HepG2 (cell line): ENCODE results near the gene REEP2. TPM values are rescaled to one million over a fixed set of nuclear protein-coding genes. Genes with fewer than 3 reads are reported as not detected.

ENCODE experiments used
- CCAR2 ChIP-seq: fragments of 200-400 bp; formaldehyde crosslinking; optimal IDR thresholded peaks from 2 replicates; pipeline ENCODE3; 2018; ENCODE audit warnings: low read depth, mild to moderate bottlenecking, low read length, moderate library complexity
- DR1 ChIP-seq: sonication (generic); formaldehyde crosslinking; IDR thresholded peaks from 2 replicates; pipeline ENCODE4 v1.8.0; 2021; ENCODE audit warnings: mild to moderate bottlenecking, missing genetic modification reagents, inconsistent platforms
- EEA1 ChIP-seq: sonication (generic); formaldehyde crosslinking; IDR thresholded peaks from 2 replicates; pipeline ENCODE4 v1.5.1; 2020; ENCODE audit warnings: mild to moderate bottlenecking, missing genetic modification reagents, borderline replicate concordance
- KDM3A ChIP-seq: IDR thresholded peaks from 2 replicates; pipeline ENCODE4 v1.6.1; 2018; ENCODE audit warnings: low read depth, missing compliant biosample characterization
- ZNF136 ChIP-seq: sonication (generic); formaldehyde crosslinking; IDR thresholded peaks from 2 replicates; pipeline ENCODE4 v1.8.1; 2022; ENCODE audit warnings: low read depth, mild to moderate bottlenecking, moderate library complexity, missing genetic modification reagents
- ZNF446 ChIP-seq: sonication (generic); formaldehyde crosslinking; IDR thresholded peaks from 2 replicates; pipeline ENCODE4 v1.5.0; 2020; ENCODE audit warnings: mild to moderate bottlenecking, missing genetic modification reagents
- ZNF891 ChIP-seq: sonication (generic); formaldehyde crosslinking; IDR thresholded peaks from 2 replicates; pipeline ENCODE4 v1.5.0; 2020; ENCODE audit warnings: mild to moderate bottlenecking, missing genetic modification reagents
- polyA plus RNA-seq, 8 experiments: library from polyadenylated mRNA; depleted of rRNA in 3 of 8; stranded (reverse) in 7 of 8; unstranded in 1 of 8; fragments of >200 nt; fragmentation: Illumina TruSeq in 4 of 8; extraction: Trizol in 4 of 8; gene quantifications; 2 replicates each; pipeline versions ENCODE4 v1.2.1 to v1.2.3, GENCODE V29; 2011 to 2016; ENCODE audit warnings: low read depth in 4 of 8, missing spikeins in 1 of 8, mixed read lengths in 1 of 8; ENCODE audit not compliant: insufficient read depth in 1 of 8
- total RNA-seq, 5 experiments: library from RNA; depleted of rRNA; stranded (reverse); fragments of >200 nt; fragmentation: Illumina TruSeq; extraction: Trizol; gene quantifications; 2 replicates each; pipeline ENCODE4 v1.2.3, GENCODE V29; 2016; ENCODE audit warnings: low read depth in 1 of 5
- TF ChIP-seq, protein P1 (sequence below), 2 experiments: sonication (generic) in 1 of 2; formaldehyde crosslinking in 1 of 2; IDR thresholded peaks; 2 replicates each; pipeline versions ENCODE4 v1.5.1 to v1.6.1; 2011 to 2020; ENCODE audit warnings: borderline replicate concordance in 1 of 2, low read depth in 1 of 2, low read length in 1 of 2, mild to moderate bottlenecking in 1 of 2, missing genetic modification reagents in 1 of 2, moderate library complexity in 1 of 2
- TF ChIP-seq, protein P2 (sequence below): sonication (generic); formaldehyde crosslinking; conservative IDR thresholded peaks from 2 replicates; pipeline ENCODE4 v1.8.0; 2022; ENCODE audit warnings: missing genetic modification reagents
- TF ChIP-seq, protein P3 (sequence below), 2 experiments: sonication (generic) in 1 of 2; formaldehyde crosslinking in 1 of 2; IDR thresholded peaks; 2 replicates each; pipeline versions ENCODE4 v1.4.0 to v1.6.1; 2016 to 2020; ENCODE audit warnings: borderline replicate concordance in 1 of 2, low read depth in 1 of 2, mild to moderate bottlenecking in 1 of 2, missing genetic modification reagents in 1 of 2
- TF ChIP-seq, protein P4 (sequence below): sonication (generic); formaldehyde crosslinking; IDR thresholded peaks from 2 replicates; pipeline ENCODE4 v1.5.0; 2020; ENCODE audit warnings: missing genetic modification reagents
- TF ChIP-seq, protein P5 (sequence below): sonication (generic); formaldehyde crosslinking; IDR thresholded peaks from 2 replicates; pipeline ENCODE4 v1.5.0; 2020; ENCODE audit warnings: mild to moderate bottlenecking, missing genetic modification reagents
- TF ChIP-seq, protein P6 (sequence below): sonication (generic); formaldehyde crosslinking; IDR thresholded peaks from 2 replicates; pipeline ENCODE4 v1.8.0; 2022; ENCODE audit warnings: mild to moderate bottlenecking, missing genetic modification reagents, moderate library complexity

REEP2 gene
- total and polyA plus RNA-seq, 2 of the 13 experiments (the other 11 are each of a cell fraction or from before 2014, with no cell fraction given): 5.3 to 7.8 TPM

DNA sequence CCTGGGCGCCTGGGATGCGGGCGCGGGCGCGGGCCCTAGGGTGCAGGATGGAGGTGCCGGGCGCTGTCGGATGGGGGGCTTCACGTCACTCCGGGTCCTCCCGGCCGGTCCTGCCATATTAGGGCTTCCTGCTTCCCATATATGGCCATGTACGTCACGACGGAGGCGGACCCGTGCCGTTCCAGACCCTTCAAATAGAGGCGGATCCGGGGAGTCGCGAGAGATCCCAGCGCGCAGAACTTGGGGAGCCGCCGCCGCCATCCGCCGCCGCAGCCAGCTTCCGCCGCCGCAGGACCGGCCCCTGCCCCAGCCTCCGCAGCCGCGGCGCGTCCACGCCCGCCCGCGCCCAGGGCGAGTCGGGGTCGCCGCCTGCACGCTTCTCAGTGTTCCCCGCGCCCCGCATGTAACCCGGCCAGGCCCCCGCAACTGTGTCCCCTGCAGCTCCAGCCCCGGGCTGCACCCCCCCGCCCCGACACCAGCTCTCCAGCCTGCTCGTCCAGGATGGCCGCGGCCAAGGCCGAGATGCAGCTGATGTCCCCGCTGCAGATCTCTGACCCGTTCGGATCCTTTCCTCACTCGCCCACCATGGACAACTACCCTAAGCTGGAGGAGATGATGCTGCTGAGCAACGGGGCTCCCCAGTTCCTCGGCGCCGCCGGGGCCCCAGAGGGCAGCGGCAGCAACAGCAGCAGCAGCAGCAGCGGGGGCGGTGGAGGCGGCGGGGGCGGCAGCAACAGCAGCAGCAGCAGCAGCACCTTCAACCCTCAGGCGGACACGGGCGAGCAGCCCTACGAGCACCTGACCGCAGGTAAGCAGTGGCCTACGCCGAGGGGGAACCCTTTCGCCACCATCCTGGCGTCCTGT lies 26.6 kb downstream of the REEP2 start, which contains the start of gene EGR1 (continued):
- TF ChIP-seq, protein P1, sequence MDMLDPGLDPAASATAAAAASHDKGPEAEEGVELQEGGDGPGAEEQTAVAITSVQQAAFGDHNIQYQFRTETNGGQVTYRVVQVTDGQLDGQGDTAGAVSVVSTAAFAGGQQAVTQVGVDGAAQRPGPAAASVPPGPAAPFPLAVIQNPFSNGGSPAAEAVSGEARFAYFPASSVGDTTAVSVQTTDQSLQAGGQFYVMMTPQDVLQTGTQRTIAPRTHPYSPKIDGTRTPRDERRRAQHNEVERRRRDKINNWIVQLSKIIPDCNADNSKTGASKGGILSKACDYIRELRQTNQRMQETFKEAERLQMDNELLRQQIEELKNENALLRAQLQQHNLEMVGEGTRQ (IDR thresholded peaks at IDR 0.05; ENCODE audit: low read depth, low read length): peak; percentile 64
- TF ChIP-seq, protein P1 (CRISPR knock-in tag; IDR thresholded peaks at IDR 0.05; ENCODE audit: borderline replicate concordance): peak; percentile 96; the same call in 1 of the 2 replicates
- TF ChIP-seq, protein P2, sequence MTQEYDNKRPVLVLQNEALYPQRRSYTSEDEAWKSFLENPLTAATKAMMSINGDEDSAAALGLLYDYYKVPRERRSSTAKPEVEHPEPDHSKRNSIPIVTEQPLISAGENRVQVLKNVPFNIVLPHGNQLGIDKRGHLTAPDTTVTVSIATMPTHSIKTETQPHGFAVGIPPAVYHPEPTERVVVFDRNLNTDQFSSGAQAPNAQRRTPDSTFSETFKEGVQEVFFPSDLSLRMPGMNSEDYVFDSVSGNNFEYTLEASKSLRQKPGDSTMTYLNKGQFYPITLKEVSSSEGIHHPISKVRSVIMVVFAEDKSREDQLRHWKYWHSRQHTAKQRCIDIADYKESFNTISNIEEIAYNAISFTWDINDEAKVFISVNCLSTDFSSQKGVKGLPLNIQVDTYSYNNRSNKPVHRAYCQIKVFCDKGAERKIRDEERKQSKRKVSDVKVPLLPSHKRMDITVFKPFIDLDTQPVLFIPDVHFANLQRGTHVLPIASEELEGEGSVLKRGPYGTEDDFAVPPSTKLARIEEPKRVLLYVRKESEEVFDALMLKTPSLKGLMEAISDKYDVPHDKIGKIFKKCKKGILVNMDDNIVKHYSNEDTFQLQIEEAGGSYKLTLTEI (CRISPR knock-in tag): no peak
- TF ChIP-seq ZNF136 (CRISPR knock-in tag) (no peak), KDM3A (CRISPR knock-in tag) (no peak), DR1 (CRISPR knock-in tag) (peak; percentile 78; the same call in 1 of the 2 replicates), ZNF446 (CRISPR knock-in tag) (no peak), ZNF891 (CRISPR knock-in tag) (no peak), EEA1 (CRISPR knock-in tag) (0 out of 2 replicates have a peak, but pooled peaks have one; percentile 14), CCAR2 (no peak)
- TF ChIP-seq, protein P3, sequence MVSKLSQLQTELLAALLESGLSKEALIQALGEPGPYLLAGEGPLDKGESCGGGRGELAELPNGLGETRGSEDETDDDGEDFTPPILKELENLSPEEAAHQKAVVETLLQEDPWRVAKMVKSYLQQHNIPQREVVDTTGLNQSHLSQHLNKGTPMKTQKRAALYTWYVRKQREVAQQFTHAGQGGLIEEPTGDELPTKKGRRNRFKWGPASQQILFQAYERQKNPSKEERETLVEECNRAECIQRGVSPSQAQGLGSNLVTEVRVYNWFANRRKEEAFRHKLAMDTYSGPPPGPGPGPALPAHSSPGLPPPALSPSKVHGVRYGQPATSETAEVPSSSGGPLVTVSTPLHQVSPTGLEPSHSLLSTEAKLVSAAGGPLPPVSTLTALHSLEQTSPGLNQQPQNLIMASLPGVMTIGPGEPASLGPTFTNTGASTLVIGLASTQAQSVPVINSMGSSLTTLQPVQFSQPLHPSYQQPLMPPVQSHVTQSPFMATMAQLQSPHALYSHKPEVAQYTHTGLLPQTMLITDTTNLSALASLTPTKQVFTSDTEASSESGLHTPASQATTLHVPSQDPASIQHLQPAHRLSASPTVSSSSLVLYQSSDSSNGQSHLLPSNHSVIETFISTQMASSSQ (IDR thresholded peaks at IDR 0.05; ENCODE audit: low read depth): no peak
- TF ChIP-seq, protein P3 (CRISPR knock-in tag; IDR thresholded peaks at IDR 0.05; ENCODE audit: borderline replicate concordance): no peak
- TF ChIP-seq, protein P4, sequence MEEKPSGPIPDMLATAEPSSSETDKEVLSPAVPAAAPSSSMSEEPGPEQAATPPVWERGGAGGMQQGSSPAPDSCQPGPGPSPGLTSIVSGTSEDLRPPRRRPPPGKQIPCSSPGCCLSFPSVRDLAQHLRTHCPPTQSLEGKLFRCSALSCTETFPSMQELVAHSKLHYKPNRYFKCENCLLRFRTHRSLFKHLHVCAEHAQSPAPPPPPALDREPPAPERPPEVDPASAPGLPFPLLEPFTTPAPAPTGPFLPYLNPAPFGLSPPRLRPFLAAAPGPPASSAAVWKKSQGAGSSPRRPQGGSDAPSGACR (CRISPR knock-in tag): no peak
- TF ChIP-seq, protein P5, sequence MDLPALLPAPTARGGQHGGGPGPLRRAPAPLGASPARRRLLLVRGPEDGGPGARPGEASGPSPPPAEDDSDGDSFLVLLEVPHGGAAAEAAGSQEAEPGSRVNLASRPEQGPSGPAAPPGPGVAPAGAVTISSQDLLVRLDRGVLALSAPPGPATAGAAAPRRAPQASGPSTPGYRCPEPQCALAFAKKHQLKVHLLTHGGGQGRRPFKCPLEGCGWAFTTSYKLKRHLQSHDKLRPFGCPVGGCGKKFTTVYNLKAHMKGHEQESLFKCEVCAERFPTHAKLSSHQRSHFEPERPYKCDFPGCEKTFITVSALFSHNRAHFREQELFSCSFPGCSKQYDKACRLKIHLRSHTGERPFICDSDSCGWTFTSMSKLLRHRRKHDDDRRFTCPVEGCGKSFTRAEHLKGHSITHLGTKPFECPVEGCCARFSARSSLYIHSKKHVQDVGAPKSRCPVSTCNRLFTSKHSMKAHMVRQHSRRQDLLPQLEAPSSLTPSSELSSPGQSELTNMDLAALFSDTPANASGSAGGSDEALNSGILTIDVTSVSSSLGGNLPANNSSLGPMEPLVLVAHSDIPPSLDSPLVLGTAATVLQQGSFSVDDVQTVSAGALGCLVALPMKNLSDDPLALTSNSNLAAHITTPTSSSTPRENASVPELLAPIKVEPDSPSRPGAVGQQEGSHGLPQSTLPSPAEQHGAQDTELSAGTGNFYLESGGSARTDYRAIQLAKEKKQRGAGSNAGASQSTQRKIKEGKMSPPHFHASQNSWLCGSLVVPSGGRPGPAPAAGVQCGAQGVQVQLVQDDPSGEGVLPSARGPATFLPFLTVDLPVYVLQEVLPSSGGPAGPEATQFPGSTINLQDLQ (CRISPR knock-in tag): no peak
- TF ChIP-seq, protein P6, sequence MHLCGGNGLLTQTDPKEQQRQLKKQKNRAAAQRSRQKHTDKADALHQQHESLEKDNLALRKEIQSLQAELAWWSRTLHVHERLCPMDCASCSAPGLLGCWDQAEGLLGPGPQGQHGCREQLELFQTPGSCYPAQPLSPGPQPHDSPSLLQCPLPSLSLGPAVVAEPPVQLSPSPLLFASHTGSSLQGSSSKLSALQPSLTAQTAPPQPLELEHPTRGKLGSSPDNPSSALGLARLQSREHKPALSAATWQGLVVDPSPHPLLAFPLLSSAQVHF (CRISPR knock-in tag): no peak
